NK-92 (cell line): ENCODE measurements around the gene BUD31.

Experiments
- DNase-seq: peaks from one replicate; lab custom pipeline; 2025; ENCODE audit not compliant: unreplicated experiment; lab: John Stamatoyannopoulos, UW

Gene BUD31

GRCh38 chr7:99461221-99461620 lies 52.5 kb downstream of the BUD31 start:
- no peak for DNase-seq

GRCh38 chr7:99465421-99465768 lies 56.6 kb downstream of the BUD31 start:
- no peak for DNase-seq

GRCh38 chr7:99468336-99468918 lies 59.7 kb downstream of the BUD31 start:
- no peak for DNase-seq
